ENCODE data around the gene OBSCN.

- TF ChIP-seq CTCF (IDR thresholded peaks at IDR 0.05): no peak
- no peak for TF ChIP-seq ZFX (IDR thresholded peaks at IDR 0.05; ENCODE audit: borderline replicate concordance)
Observed at GRCh38 chr1:228283476-228284147, 75.8 kb downstream of the OBSCN start.

Data from 22Rv1 (cell line).